HG02970 (cell line): ENCODE measurements around the gene PROKR2.

Source experiments
- ATAC-seq: cut with Tn5 transposase; IDR thresholded peaks from one replicate; pipeline ENCODE4 v1.9.1; 2021; ENCODE audit warnings: mild to moderate bottlenecking, moderate library complexity, moderate number of reproducible peaks; ENCODE audit not compliant: unreplicated experiment, low FRiP score

Gene PROKR2

DNA sequence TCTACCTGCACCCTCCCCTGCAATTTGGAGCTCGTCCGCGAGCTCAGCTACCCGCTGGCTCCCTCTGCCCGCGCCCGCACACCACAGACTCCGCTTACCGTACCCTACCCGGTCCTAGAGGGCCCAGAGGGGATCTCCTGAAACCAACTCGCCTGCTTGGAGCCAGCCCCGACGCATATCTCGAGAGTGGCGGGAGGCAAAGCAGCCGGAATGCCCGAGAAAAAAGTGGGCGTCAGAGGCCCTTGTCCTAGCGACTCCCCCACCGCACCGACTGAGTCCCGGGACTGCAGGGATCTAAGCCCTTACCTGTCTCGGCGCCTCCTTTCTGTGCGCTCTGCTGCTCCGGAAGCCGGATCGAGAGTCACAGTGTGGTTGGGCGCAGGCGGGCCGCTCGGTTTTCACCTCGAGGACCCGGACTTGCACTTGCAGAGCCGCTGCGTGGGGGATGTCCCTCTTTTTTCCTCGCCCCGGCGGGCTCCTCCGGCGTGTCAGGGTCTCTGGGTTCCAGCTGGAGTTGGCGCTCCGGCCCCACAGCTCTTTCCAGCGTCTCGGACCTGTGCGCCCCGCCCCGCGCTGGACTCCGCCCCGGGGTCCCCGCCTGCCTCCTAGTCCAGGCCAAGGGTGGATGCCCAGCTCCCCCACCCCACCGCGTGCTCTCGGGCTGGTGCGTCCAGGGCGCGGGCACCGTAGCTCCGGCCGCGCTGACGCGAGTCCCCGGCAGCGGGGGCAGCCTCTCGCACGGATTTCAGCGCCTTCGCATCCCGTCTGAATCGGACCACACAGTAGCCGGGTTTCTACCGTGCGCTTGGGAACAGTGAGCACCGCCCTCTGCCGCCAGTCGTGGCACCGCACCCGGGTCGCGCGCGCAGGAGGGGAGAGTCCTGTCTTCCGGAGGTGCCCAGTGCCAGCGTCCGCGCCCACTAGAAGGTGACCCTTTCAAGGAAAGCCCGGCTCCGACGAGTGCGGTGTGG lies at the start of gene PROKR2:
PROKR2 (minus strand) TSS at position 767 of the 971 bp plus-strand sequence. CDS start 2,585 bp downstream, outside the sequence.
- no peak for ATAC-seq

DNA sequence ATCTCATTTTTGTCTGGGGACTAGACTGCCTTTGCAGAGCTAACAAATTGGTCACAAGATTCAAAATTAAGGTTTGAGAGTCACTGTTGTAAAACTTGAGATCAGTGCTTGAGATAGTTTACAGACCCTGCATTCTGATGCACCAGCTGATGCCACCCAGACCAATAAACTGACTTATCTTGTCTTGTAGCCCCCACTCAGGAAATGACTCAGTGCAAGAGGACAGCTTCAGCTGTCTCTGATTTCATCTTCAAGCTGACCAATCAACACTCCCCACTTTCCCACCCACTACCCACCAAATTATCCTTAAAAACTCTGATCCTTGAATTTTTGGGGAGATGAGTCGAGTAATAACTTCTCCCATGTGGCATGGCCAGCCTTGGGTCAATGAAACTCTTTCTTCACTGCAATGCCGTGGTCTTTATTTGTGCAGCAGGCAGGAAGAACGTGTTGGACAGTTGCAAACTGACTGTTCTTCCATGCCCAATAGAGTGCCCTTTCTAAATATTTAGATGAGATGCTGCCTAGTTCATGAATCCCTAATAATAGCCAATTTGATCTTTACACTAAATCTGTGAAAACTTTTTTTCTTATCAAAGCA lies 48.3 kb upstream of the PROKR2 start:
- no peak for ATAC-seq

DNA sequence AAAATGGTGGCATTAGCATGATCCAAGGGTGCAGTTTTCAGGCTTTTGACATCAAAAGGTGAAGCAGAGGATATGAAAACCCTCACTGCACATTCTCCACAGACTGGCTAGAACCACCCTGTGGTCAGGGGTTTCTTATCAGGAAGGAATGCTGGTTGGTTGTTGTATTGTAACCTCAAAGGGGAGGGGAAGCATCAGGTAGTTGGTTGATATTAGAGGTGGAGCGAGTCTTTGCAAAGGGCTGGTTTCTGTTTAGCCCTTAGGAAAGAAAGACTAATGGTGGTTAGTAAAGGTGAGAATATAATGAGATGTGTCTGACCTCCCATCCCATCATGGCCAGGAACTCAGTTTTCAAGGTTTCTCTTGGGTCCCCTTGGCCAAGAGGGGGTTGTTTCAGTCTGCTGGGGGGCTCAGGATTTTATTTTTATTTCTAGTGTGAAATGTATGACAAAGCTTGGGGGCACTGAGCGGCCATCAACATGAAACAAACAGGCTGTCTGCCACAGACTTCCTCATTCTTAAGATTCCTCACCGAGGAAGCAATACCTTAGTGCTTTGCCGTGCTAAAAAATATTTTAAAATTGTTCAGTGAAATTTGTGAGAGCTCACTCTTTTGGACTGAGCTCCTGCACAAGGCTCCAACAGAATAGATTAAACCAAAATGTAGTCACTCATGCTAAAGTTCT lies 47.5 kb upstream of the PROKR2 start:
- no peak for ATAC-seq

DNA sequence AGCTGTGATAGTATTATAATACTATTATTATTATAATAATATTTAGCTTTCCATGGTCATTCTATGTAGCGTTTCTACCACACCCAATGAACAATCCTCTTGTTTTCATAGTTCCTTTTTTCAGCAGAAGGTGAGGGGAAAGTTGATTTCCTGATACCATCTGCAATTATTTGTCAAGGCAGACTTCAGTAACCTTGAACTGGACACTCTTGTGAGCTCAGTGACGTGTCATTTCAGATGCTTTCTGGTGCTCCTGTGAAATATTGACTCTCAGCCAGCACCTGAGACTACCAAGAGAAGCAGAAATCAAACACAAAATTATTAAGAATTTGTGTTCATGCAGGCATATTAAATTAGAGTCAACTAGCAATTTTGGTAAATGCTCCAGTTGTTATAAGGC lies 46.0 kb upstream of the PROKR2 start:
- ATAC-seq = no peak

DNA sequence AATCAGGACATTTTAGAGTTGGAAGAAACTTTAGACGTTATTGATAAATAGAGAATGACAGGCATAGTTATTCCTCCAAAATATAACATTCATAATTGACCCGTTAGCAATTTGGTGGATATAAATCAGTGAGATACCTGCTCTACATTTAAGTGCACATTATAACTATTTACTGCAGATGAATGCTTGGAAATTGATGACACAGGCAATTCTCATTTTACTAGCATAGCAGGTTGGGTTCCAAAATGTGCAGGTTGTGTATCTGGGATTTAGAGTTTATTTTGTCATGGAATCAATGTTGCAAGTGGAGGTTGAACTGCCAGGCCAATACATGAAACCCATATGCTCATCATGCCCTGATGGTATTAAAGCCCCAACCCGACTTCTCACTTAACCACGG lies 44.4 kb upstream of the PROKR2 start:
- no peak for ATAC-seq

DNA sequence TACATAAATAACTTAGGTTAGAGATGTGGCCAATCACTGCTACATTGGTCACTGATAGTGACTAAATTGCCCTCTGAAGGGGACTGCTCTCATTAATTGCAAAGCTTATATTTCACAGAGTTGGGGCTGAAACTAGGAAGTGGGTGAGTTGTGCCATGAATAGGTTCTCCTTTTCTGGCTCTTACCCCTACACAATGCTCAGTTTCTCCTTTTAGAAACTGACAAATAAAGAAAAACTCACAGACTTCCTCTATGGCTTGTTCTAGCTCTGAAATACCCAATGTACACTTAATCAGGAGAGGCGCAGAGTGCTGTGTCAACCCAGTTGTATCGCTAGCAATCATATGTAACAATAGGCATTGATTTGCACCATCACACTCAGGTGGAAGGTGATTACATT lies 41.2 kb upstream of the PROKR2 start:
- ATAC-seq = no peak

DNA sequence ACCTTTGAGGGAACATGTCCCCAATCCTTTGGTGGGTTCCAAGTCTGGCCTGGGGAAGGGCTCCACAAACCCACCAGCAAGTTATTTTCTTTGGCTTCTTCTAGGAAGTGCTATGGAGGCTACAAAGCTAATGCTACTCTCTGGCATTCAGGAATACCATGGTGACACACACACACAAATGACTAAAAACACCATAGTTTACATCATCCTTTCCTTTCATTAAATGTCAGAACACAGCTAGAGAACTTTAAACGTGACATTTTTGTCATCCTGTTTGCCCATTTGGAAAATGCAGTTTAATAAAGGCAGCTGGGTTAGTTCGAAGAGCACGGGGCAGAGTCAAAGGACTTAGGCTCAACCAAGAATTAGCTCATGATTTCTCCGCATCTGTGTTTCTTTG lies 40.2 kb upstream of the PROKR2 start:
- no peak for ATAC-seq

DNA sequence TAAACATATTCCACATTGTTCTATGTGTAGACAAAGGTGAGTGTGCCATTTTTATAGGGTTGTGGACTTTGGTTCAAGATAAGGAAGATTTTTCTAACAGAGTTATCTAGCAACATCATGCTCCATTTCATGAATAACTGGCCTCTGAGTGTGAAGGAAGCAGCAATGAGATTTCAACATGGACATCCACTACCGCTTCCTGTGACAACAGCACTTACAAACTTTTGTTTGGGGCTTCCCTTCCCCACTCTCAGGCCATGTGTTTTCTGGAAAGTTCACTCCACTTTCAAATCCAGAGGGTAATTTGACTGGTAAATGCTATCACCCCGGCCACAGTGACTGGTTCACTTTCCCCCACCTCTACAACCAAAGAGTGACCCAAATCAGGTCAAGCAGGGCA lies 38.1 kb upstream of the PROKR2 start:
- no peak for ATAC-seq

DNA sequence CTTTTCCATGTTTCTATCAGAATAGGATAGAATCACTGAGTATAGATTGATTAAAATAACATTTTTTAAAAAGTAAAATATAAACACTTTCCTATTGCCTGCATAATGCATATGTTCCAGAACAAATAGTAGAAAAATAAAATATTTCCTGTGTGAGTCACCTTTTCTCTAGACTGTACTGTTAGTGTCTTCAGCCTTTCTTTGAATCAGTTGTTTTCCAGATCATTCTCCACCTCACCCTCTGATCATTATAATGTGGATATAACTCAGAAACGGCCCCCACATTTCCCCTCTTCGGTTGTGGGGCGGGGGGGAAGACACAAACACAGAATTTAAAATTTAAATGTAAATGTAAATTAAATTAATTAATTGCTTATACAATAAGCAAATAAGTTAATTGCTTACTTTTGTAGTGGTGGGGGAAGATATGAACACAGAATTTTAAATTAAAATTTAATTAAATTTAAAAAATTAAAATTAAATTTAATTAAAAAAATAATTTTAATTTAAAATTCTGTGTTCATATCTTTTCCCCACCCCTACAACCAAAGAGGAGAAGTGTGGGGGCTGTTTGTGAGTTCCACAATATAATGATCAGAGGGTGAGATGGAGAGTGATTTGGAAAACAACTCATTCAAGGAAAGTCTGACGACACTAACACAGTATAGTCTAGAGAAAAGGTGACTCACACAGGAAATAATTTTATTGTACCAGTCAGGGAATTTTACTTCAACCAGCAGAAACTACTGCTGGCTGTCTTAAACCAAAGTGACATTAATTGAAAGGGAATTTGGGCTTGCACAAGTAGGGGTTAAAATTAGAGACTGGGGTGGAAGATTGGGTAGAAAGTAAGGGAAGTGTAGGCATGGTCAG lies 37.1 kb upstream of the PROKR2 start:
- no peak for ATAC-seq

DNA sequence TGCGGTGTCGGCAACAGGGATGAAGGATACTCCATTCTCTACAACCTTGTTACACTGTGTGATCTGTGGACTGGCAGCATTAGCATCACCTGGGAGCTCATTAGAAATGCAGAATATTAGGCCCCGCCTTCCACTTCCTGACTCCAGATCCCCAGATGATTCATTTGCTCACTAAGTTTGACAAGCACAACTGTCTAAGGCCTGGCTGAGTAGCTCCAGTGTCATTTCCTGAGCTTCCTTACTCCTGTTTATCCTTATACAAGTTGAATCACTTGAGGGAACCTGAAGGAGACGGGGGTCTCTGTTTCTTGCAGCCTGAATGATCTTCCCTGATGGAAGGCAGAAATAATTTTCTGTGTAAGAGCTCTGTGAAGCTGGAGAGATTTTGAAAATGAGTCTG lies 32.7 kb upstream of the PROKR2 start:
- no peak for ATAC-seq

DNA sequence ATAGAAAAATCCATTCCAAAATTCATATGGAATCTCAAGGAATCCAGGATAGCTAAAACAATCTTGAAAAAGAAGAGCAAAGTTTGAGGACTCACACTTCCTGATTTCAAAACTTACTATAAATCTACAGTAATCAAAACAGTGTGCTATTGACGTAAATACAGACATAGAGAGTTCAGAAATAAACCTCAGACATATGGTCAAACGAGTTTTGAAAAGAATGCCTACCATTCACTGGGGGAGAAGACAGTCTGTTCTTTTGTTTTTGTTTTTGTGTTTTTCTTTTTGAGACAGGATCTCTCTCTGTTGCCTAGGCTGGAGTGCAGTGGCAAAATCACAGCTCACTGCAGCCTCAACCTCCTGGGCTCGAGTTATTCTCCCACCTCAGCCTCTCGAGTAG lies 25.3 kb upstream of the PROKR2 start:
- no peak for ATAC-seq

DNA sequence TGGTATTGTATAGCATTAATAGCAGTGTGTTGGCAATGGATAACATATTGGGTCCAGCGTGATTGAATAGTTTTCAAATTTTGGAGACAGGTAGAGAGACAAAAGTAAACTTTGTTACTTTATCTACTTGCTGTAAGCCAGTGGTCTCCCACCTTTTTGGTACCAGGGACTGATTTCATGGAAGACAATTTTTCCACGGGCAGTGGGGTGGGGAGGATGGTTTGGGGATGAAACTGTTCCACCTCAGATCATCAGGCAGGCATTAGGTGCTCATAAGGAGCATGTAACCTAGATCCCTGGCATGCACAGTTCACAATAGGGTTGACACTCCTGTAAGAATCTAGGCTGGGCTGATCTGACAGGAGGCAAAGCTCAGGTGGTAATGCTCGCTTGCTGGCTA lies 14.6 kb upstream of the PROKR2 start:
- no peak for ATAC-seq

DNA sequence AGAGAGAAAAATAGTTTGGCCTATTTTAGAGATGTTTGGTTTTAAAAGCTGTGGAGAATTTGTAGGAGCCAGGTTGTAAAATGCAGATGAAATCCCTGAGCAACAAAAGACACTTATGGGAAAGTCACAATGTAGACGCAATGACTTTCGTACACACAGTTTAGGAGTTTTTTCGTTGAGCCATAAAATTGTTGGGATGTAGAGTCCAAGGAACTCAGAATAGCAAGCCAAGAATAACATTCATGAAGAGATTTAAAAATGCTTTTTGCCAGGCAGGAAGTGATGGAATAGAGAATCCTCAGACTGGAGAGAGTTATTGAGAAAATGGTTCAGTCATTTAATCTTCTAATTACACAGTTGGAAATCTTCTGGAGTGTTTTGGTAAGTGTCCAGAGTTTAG lies 11.5 kb upstream of the PROKR2 start:
- ATAC-seq = no peak

DNA sequence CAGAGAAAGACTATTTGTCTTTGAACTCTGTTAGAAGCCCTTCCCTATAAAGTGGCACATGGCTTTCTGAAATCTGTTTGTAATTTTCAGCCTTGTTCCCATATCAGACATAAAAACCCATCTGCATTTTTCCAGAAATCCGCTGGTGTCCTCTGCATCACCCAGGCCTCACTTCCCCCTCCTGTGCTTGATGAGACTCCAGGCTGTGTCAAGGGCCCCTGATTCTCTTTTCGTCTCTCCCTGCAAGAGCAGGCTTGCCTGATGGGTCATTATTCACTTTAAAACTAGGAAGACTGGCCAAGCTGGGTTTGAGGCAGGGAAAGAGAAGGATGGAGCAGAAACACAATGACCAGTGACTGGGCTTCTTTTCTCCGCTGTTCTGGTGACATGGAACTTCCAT lies 10.6 kb upstream of the PROKR2 start:
- no peak for ATAC-seq

DNA sequence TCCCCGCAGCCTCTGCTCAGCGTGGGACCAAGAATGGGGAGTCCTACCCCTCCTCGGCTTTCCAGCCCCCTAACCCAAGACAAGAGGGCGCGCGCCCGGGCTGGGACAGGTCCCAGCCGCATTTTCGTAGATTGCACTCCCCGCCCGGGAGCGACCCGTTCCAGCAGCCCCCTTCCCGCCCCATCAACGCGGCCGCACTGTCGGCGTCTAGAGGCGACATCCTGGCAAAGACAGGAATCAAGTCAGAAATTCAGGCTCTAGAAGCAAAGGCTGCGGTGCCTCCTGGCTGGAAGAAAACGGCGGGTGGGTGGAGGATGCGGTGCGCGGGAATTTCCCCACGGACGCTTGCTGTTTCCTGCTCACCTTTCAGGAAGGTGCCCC lies 957 bp downstream of the PROKR2 start:
- no peak for ATAC-seq

DNA sequence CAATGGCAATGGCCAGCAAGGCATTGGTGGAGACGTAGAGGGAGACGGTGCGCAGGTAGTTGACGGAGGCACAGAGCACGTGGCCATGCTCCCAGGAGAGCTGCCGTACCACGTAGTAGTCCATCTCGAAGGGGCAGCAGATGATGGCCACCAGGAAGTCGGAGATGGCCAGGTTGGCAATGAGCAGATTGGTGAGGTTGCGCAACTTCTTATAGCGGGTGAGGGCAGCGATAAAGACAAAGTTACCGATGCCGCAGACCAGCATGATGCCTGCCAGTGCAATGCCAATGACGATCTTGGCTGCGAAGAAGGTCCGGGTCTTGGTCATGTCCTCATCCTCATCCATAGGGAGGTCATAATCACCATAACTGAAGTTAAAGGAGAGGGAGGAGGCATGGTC lies 2.8 kb downstream of the PROKR2 start:
- no peak for ATAC-seq

DNA sequence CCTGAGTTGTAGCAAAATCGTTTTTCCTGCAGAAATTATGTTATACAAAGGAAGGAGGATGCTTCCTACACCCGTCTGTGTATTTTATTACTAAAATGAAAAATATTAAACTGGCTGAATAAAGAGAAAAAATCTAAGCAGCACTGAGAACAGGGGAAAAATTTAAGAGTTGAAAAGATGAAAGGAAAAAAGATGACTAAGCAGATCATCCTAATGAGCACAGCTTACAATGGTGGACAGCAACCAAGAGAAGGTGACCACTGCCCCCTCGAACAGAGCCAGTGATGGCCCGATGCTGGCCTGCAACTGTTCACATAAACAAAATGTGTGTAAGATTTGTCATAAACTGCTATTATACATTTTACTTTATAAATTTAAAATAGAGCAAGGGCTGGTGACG lies 4.2 kb downstream of the PROKR2 start:
- ATAC-seq = no peak

DNA sequence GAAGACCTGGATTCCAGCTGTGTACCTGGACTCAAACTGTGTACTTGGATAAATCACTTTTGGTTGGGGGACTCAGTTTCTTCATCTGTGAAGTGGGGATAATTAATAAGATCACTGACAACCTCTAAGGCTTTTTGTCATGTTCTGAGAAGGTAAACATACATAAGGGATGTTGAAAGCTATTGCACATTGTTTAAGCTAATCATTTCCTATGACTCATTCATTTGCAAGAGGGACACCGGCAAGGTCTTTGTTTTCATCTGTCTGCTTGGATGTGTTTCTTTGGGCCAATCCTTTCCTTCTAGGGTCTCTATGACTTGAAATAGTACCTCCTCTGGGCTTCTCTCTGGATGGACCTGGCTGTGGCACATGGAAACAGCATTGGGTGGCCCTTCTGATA lies 6.8 kb downstream of the PROKR2 start:
- no peak for ATAC-seq

DNA sequence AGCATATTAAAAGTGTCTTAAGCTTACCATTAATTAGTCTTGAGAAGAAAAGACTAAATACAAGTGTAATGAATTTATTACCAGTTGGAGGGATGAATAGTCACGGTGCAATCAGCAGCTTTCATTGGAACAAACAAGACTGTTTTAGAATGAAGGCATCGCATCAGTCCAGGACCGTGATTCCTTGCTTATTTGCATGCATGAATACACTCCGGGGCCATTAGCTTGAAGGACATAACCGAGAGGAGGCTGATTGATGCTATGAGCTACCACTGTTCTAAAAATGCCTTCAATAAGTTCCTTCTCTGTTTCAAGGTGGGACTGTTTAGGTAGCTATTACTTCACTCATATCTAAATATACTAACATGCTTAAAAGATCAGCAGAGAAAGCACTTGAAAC lies 17.9 kb downstream of the PROKR2 start:
- ATAC-seq = no peak

DNA sequence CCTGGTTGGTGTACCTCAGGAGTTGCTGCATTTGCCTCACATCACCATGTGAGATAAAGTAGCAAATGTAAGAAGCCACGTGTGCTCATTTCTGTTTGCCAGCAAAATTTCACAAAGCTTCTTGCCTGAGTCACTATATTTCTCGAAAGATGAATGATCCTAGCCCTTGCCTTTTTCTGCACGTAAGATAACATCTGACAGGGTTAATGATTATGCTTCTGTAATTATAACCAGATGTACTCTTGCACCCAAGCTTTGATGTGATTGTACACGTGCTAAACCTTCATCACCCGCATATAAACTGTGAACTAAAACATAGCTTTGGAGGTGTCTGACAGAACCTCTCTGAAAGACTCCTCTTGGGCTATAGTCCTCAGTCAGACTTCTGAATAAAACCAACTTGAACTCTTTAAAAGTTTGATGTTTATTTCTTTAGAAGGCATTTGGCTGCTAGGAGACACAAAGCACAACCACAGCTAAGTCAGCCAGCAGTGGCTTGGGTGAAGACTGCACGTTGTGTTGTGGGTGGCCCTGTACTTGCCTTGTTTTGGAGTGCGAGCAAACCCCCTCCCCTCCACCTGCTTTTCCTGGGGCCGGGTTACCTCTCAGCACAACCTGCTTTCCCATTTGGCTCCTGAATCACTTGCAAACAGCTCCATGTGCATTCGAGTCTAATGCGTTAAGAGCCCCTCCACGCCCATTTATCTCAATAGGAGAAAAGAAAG lies 19.3 kb downstream of the PROKR2 start:
- ATAC-seq = no peak
